HG03066 (cell line): ENCODE data around the gene BCL11B.

Experiments
- ATAC-seq: cut with Tn5 transposase; IDR thresholded peaks from one replicate; pipeline ENCODE4 v1.9.1; 2021; ENCODE audit warnings: low read depth; ENCODE audit not compliant: unreplicated experiment

Gene BCL11B

GRCh38 chr14:99146616-99147365 lies 125.2 kb downstream of the BCL11B start:
- no peak for ATAC-seq

GRCh38 chr14:99145307-99145706 lies 126.7 kb downstream of the BCL11B start:
- no peak for ATAC-seq

- no peak for ATAC-seq
Observed at GRCh38 chr14:99143793-99144192, 128.2 kb downstream of the BCL11B start.

GRCh38 chr14:99143126-99143525 lies 128.9 kb downstream of the BCL11B start:
- no peak for ATAC-seq

GRCh38 chr14:99141236-99141635 lies 130.8 kb downstream of the BCL11B start:
- no peak for ATAC-seq

- no peak for ATAC-seq
Observed at GRCh38 chr14:99138999-99139865, 132.8 kb downstream of the BCL11B start.

GRCh38 chr14:99137913-99138571 lies 134.0 kb downstream of the BCL11B start:
- no peak for ATAC-seq

- no peak for ATAC-seq
Observed at GRCh38 chr14:99137001-99137700, 134.8 kb downstream of the BCL11B start.

- ATAC-seq: no peak
Observed at GRCh38 chr14:99136401-99136800, 135.6 kb downstream of the BCL11B start.

GRCh38 chr14:99136047-99136400 lies 136.0 kb downstream of the BCL11B start:
- ATAC-seq: no peak

GRCh38 chr14:99134516-99135046 lies 137.4 kb downstream of the BCL11B start:
- ATAC-seq: no peak

GRCh38 chr14:99133636-99134515 lies 138.1 kb downstream of the BCL11B start:
- ATAC-seq: no peak

GRCh38 chr14:99132821-99133635 lies 139.0 kb downstream of the BCL11B start:
- ATAC-seq: no peak

- ATAC-seq: no peak
Observed at GRCh38 chr14:99131632-99132271, 140.2 kb downstream of the BCL11B start.

- no peak for ATAC-seq
Observed at GRCh38 chr14:99129998-99130397, 142.0 kb downstream of the BCL11B start.

GRCh38 chr14:99129211-99129696 lies 142.7 kb downstream of the BCL11B start:
- ATAC-seq: no peak

GRCh38 chr14:99128185-99128584 lies 143.8 kb downstream of the BCL11B start:
- ATAC-seq: no peak

GRCh38 chr14:99127651-99128167 lies 144.3 kb downstream of the BCL11B start:
- ATAC-seq: no peak
